ENCODE measurements around the gene NGEF. TPM values are rescaled to one million over a fixed set of nuclear protein-coding genes. Genes with fewer than 3 reads are reported as not detected.

NGEF gene
- total and polyA plus RNA-seq, 9 of the 15 experiments (the other 6 are each of a cell fraction or from before 2014, with no cell fraction given) = 0.07 to 0.17 (median 0.09) TPM; not detected in 6

DNA sequence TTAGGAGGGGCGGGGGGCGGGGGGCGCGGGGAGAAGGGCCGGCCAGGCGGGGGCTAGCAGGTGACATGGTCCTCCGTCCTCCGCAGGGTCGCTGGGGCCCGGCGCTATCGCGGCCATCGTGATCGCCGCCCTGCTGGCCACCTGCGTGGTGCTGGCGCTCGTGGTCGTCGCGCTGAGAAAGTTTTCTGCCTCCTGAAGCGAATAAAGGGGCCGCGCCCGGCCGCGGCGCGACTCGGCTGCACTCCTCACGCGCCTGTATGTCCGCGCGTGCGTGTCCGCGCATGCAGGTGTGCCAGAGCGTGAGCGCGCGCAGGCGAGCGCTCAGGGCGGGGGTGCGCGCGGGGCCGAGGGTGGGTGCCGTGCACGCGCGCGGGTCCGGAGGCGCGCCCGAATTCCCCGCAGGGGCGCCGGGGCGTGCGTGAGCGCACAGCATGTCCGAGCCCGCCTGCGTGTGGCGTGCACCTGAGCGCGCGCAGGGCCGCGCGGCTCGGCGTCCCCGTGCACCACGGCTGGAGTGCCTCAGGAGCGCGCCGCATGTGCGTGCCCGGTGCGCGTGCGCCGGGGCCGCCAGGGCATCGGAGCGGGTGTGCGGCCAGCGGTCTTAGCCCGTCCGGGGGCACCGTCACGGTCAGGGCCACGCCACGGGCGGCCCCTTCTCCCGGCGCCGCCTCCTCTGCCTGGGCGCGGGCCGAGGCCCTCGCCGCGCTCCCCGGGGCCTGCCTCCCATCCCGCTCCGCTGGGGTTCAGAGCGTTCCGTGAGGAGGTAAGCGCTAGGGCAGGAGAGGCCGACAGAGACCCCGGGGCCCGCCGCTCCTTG is 136.7 kb downstream of the NGEF start:
- H3K4me2 ChIP-seq (ENCODE audit: insufficient read depth, low read length) = no peak overlapping the region
- TF ChIP-seq IFI16 (CRISPR knock-in tag; IDR thresholded peaks at IDR 0.05) (no peak), ZNF551 (CRISPR knock-in tag; IDR thresholded peaks at IDR 0.05) (no peak), ZNF239 (CRISPR knock-in tag; IDR thresholded peaks at IDR 0.05) (no peak), JUNB (CRISPR knock-in tag; conservative IDR thresholded peaks at IDR 0.05) (no peak), SP2 (IDR thresholded peaks at IDR 0.05; ENCODE audit: extremely low read depth, low read depth, low read length, poor library complexity, severe bottlenecking) (no peak)
- TF ChIP-seq, protein P1, sequence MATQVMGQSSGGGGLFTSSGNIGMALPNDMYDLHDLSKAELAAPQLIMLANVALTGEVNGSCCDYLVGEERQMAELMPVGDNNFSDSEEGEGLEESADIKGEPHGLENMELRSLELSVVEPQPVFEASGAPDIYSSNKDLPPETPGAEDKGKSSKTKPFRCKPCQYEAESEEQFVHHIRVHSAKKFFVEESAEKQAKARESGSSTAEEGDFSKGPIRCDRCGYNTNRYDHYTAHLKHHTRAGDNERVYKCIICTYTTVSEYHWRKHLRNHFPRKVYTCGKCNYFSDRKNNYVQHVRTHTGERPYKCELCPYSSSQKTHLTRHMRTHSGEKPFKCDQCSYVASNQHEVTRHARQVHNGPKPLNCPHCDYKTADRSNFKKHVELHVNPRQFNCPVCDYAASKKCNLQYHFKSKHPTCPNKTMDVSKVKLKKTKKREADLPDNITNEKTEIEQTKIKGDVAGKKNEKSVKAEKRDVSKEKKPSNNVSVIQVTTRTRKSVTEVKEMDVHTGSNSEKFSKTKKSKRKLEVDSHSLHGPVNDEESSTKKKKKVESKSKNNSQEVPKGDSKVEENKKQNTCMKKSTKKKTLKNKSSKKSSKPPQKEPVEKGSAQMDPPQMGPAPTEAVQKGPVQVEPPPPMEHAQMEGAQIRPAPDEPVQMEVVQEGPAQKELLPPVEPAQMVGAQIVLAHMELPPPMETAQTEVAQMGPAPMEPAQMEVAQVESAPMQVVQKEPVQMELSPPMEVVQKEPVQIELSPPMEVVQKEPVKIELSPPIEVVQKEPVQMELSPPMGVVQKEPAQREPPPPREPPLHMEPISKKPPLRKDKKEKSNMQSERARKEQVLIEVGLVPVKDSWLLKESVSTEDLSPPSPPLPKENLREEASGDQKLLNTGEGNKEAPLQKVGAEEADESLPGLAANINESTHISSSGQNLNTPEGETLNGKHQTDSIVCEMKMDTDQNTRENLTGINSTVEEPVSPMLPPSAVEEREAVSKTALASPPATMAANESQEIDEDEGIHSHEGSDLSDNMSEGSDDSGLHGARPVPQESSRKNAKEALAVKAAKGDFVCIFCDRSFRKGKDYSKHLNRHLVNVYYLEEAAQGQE (IDR thresholded peaks at IDR 0.05; ENCODE audit: borderline replicate concordance) = no peak
- TF ChIP-seq, protein P1 (CRISPR knock-in tag; IDR thresholded peaks at IDR 0.05; ENCODE audit: low read depth) = no peak
- TF ChIP-seq, protein P2, sequence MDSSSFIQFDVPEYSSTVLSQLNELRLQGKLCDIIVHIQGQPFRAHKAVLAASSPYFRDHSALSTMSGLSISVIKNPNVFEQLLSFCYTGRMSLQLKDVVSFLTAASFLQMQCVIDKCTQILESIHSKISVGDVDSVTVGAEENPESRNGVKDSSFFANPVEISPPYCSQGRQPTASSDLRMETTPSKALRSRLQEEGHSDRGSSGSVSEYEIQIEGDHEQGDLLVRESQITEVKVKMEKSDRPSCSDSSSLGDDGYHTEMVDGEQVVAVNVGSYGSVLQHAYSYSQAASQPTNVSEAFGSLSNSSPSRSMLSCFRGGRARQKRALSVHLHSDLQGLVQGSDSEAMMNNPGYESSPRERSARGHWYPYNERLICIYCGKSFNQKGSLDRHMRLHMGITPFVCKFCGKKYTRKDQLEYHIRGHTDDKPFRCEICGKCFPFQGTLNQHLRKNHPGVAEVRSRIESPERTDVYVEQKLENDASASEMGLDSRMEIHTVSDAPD (CRISPR knock-in tag; IDR thresholded peaks at IDR 0.05) = no peak
- TF ChIP-seq, protein P3, sequence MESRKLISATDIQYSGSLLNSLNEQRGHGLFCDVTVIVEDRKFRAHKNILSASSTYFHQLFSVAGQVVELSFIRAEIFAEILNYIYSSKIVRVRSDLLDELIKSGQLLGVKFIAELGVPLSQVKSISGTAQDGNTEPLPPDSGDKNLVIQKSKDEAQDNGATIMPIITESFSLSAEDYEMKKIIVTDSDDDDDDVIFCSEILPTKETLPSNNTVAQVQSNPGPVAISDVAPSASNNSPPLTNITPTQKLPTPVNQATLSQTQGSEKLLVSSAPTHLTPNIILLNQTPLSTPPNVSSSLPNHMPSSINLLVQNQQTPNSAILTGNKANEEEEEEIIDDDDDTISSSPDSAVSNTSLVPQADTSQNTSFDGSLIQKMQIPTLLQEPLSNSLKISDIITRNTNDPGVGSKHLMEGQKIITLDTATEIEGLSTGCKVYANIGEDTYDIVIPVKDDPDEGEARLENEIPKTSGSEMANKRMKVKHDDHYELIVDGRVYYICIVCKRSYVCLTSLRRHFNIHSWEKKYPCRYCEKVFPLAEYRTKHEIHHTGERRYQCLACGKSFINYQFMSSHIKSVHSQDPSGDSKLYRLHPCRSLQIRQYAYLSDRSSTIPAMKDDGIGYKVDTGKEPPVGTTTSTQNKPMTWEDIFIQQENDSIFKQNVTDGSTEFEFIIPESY (CRISPR knock-in tag; IDR thresholded peaks at IDR 0.05) = peak; percentile 82
- ChIA-PET POLR2A (no interaction called here), CTCF (ENCODE audit: low intra/inter-chr PET ratio) (no interaction called here)
- no peaks in the 10 kb centered on the region for H3K79me2 ChIP-seq (ENCODE audit: control insufficient read depth, insufficient read depth, low read length)
- H2AFZ ChIP-seq (ENCODE audit: low read depth, low read length) = no peak overlapping the region
- no peak for ATAC-seq
- intact Hi-C loops (cut with micrococcal nuclease) (no loop called here), in situ Hi-C loops (cut with MboI) (no loop called here)
- H3K27ac ChIP-seq (ENCODE audit: extremely low read depth, low read depth, low read length) = no peak overlapping the region
- H4K20me1 ChIP-seq (replicated peaks; ENCODE audit: control insufficient read depth, insufficient read depth, low read length) = no peaks in the 10 kb centered on the region
- H3K4me3 ChIP-seq = no peak overlapping the region
- H3K9me3 ChIP-seq (replicated peaks; ENCODE audit: control insufficient read depth, insufficient read depth, low read depth, low read length) = no peaks in the 10 kb centered on the region
- no TSS peak for BruUV-seq (replicated peaks)
- WGBS (ENCODE audit: insufficient coverage, low coverage, missing lambda C conversion rate) = 100% methylated on average over 1 of the region's 119 CpGs
- FAIRE-seq = no peak
- H3K36me3 ChIP-seq (ENCODE audit: control insufficient read depth, insufficient read depth, low read length) = no peaks in the 10 kb centered on the region
- H3K4me1 ChIP-seq (replicated peaks in 1 of 2; ENCODE audit: control insufficient read depth in 2 of 2, insufficient read depth in 2 of 2, low read length in 2 of 2) = peaks cover 2 to 17% of the 10 kb centered on the region in 2 experiments; a peak in 3 of 5 replicates
- no peaks in the 10 kb centered on the region for H3K9me1 ChIP-seq (ENCODE audit: control insufficient read depth, insufficient read depth, low read length)
- H3K9ac ChIP-seq (ENCODE audit: insufficient read depth in 1 of 2, low read depth in 2 of 2, low read length in 2 of 2) = no peak overlapping the region
- no peak for DNase-seq (ENCODE audit: extremely low read depth in 1 of 4, low spot score in 3 of 4)
- no peaks in the 10 kb centered on the region for H3K27me3 ChIP-seq (ENCODE audit: control insufficient read depth in 2 of 2, insufficient read depth in 2 of 2, low read length in 2 of 2)

Measured in K562 (cell line).